Tibial artery (tissue), 4 donors: Measurements from ENCODE around the gene HSPA9.

Source experiments
- DNase-seq, 2 donors: peaks; one replicate each; pipeline ENCODE4 v3.0.0-alpha.2; 2019
- H3K27ac ChIP-seq, 2 donors: fragments of 200-600 bp; sonication (generic) in 1 of 2; 1 replicate in 1 of 2; 2 replicates in 1 of 2; pipeline ENCODE4 v1.5.1; 2018 to 2019; ENCODE audit warnings: mild to moderate bottlenecking in 1 of 2
- H3K27me3 ChIP-seq, 2 donors: fragments of 200-600 bp; sonication (generic) in 1 of 2; one replicate each; pipeline versions ENCODE4 v1.5.1 to v1.6.0; 2016 to 2019
- H3K36me3 ChIP-seq, 3 donors: fragments of 200-600 bp; sonication (generic) in 2 of 3; one replicate each; pipeline ENCODE4 v1.5.1; 2016 to 2019; ENCODE audit warnings: mild to moderate bottlenecking in 2 of 3
- H3K4me1 ChIP-seq, 4 donors: fragments of 200-600 bp; sonication (generic) in 2 of 4; 1 replicate in 3 of 4; 2 replicates in 1 of 4; pipeline ENCODE4 v1.5.1; 2016 to 2019
- H3K4me3 ChIP-seq, 2 donors: fragments of 200-600 bp; sonication (generic) in 1 of 2; 1 replicate in 1 of 2; 2 replicates in 1 of 2; pipeline ENCODE4 v1.5.1; 2018 to 2019; ENCODE audit warnings: mild to moderate bottlenecking in 2 of 2
- H3K9me3 ChIP-seq, 3 donors: fragments of 200-600 bp; sonication (generic) in 1 of 3; one replicate each; pipeline ENCODE4 v1.5.1; 2016 to 2019
- intact Hi-C: fragments of 100-400 bp; cut with DNase I; formaldehyde crosslinking; loops from one replicate; pipeline ENCODE4 v1.15.0; 2023; ENCODE audit warnings: low total_unique reads
- TF ChIP-seq, protein P1 (sequence below), 2 experiments: fragments of 200-600 bp in 1 of 2; fragments of 450-650 bp in 1 of 2; IDR thresholded peaks; one replicate each; pipeline ENCODE4 v1.5.1; 2017 to 2019; ENCODE audit warnings: antibody characterized with exemption in 2 of 2, mild to moderate bottlenecking in 1 of 2, moderate library complexity in 1 of 2

HSPA9 gene

DNA sequence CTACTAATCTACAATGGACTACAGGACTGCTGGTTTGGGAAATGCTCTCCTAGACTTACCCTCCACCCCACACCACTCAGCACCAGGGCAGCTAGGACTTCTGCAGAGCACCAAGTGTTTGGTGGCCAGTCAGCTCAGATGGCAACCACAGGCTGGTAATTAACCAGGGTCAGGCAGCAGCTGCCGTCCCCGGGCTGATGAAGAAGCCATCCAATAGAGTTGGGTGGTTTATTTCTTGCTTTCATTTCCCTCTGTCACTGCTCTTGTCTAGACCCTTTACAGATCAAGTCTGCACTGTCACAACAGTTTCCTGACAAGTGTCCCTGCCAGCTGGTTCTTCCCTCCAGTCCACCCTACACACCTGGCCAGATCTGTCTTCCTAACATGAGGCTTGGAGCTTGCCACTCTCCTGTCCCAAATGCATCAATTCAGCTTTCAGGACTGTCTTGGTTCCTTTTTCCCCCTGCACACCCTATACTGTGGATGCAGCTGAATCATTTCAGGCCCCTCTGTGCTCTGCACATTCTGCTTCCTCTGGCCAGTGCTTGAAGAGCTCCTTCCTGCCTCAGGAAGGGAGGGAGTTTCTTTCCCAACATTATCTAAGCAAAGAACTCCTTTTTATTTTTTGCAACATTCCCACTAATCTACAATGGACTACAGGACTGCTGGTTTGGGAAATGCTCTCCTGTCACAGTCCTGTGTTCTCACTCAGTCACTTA, 30.2 kb upstream of the HSPA9 start:
- no peak overlapping the region for H3K27ac ChIP-seq
- intact Hi-C loops, result no loop called here

DNA sequence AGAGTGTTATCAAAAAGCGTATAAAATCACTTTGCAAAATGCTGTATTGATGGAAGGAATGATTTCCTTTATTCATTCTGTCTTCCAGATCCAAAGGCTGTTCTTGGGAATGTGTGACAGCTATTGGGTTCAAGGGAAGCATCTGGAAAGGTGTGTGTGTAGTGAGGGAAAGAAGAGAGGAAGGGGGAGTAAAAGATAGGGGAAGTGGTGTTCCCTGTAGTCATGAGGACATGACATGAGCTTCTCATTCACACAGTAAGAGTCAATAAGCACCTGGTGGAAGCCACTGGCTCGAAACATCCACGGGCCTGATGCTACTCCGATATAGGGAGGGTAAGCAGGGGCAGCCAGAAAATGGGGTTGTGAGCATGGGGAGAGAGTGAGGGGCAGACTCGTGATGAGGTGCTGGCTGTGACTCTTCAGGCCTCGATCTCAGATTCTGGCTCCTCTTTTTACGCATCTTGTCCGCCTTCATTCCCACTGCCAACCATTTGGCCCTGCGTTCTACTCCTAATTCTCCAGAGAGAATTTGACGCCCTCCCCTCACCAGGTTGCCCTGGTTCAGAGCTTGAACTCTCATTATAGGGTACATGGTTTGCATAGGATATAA, 29.1 kb upstream of the HSPA9 start:
- H3K4me3 ChIP-seq, result no peak overlapping the region
- H3K4me1 ChIP-seq, result no peaks in the 10 kb centered on the region
- H3K27me3 ChIP-seq, result peaks cover 0 to 8% of the 10 kb centered on the region in 2 donors
- TF ChIP-seq, protein P1, sequence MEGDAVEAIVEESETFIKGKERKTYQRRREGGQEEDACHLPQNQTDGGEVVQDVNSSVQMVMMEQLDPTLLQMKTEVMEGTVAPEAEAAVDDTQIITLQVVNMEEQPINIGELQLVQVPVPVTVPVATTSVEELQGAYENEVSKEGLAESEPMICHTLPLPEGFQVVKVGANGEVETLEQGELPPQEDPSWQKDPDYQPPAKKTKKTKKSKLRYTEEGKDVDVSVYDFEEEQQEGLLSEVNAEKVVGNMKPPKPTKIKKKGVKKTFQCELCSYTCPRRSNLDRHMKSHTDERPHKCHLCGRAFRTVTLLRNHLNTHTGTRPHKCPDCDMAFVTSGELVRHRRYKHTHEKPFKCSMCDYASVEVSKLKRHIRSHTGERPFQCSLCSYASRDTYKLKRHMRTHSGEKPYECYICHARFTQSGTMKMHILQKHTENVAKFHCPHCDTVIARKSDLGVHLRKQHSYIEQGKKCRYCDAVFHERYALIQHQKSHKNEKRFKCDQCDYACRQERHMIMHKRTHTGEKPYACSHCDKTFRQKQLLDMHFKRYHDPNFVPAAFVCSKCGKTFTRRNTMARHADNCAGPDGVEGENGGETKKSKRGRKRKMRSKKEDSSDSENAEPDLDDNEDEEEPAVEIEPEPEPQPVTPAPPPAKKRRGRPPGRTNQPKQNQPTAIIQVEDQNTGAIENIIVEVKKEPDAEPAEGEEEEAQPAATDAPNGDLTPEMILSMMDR (IDR thresholded peaks at IDR 0.05), result no peak
- intact Hi-C loops, result no loop called here
- H3K9me3 ChIP-seq, result no peaks in the 10 kb centered on the region
- no peaks in the 10 kb centered on the region for H3K36me3 ChIP-seq
- H3K27ac ChIP-seq, result no peak overlapping the region
- peak in 1 of 2 donors; percentile 10 for DNase-seq

More for the DNA sequence above, 30.2 kb upstream of the HSPA9 start:
- DNase-seq, result peak in 1 of 2 donors; percentile 24
- Histone ChIP-seq H3K4me3 (no peak overlapping the region), H3K9me3 (no peaks in the 10 kb centered on the region), H3K36me3 (no peaks in the 10 kb centered on the region), H3K4me1 (peaks cover 0 to 10% (median under 1%) of the 10 kb centered on the region in 4 donors), H3K27me3 (peaks cover 0 to 11% of the 10 kb centered on the region in 2 donors)
- TF ChIP-seq, protein P1 (IDR thresholded peaks at IDR 0.05), result no peak

DNA sequence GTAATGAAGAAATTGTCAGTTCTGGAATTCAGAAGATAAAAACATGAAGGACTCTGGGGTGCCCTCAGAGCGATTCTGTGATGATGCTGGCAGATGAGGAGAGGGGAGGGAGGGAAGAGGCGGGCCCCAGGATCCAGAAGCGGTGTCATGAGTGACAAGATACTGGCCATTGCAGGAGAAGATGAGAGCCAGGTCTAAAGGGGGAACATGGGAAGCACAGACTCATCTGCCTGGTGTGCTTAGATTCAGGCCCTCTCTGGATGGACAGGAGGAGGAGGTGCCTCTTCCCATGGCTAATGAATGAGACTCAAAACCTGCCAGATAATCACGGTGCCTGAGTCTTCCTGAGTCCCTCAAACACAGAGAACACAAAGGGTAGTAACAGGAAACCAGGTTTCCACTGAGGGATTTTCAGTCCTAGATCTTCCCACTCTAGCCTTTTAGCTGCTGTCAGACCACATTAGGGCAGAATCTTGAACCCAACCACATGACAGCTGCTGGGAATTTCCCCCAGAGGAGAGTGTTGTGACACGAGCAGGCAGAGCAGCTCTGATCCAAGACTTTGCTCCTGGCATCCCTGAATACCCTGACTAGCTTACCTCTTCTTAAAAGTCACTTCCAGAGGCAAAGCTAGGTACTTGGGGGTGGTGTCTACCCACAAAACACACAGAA, 28.2 kb upstream of the HSPA9 start:
- intact Hi-C loops, result no loop called here
- DNase-seq, result peak in 1 of 2 donors; percentile 17
- TF ChIP-seq, protein P1 (IDR thresholded peaks at IDR 0.05), result no peak
- no peaks in the 10 kb centered on the region for H3K36me3 ChIP-seq
- H3K4me3 ChIP-seq, result no peak overlapping the region
- no peak overlapping the region for H3K27ac ChIP-seq
- H3K27me3 ChIP-seq, result peaks cover 0 to 8% of the 10 kb centered on the region in 2 donors
- no peaks in the 10 kb centered on the region for H3K9me3 ChIP-seq
- no peaks in the 10 kb centered on the region for H3K4me1 ChIP-seq

DNA sequence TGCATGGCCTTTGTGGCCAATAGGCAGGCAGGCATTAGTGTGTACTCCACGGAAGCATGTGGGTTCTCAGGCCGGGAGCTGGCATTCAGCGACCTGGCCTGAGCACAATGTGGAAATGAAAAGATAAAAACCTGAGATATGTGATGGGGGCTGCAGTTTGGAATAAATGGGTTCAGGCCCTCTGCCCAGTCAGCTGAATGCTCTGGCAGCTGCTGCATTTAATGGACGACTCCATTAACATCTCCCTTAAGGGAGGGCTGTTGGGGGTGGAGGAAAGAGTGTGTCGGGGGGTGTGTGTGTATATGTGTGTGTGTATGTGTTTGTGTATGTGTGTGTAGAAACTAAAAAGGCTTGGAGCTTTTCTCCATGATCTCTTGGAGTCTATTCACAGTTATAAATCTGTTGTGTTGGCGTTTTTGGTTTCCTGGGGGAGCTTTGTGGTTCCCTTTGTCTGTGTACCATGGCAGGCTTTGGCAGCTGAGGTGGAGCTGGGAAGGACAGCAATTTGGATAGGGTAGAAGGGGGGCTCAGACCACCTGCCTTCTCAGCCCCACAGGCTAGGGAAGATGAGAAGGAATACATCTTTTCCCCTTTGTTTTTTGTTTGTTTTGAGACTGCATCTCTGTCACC, 27.3 kb upstream of the HSPA9 start:
- no peaks in the 10 kb centered on the region for H3K36me3 ChIP-seq
- DNase-seq, result peak in 1 of 2 donors; percentile 38
- no peak overlapping the region for H3K4me3 ChIP-seq
- no peaks in the 10 kb centered on the region for H3K9me3 ChIP-seq
- H3K27me3 ChIP-seq, result peaks cover 0 to 8% of the 10 kb centered on the region in 2 donors
- no peaks in the 10 kb centered on the region for H3K4me1 ChIP-seq
- TF ChIP-seq, protein P1 (IDR thresholded peaks at IDR 0.05), result no peak
- no peak overlapping the region for H3K27ac ChIP-seq
- intact Hi-C loops, result no loop called here

DNA sequence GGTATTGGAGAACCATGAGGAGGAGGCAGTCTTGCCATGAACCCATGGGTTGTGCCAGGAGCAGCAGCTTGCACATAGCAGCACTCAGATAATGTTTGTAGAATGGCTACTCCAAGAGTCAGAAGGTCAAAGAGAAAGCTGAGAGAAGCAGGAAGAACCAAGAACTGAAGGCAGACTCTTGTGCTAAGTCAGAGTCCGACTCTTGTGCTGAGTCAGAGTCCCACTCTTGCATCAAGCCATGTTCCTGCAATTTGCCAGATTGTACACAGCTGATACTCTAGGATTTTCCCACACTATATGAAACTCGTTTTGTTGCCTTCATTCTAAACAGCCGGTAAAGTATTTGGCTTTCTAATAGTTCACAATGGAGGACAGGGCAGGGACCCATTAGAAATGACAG, 26.2 kb upstream of the HSPA9 start:
- Histone ChIP-seq H3K27ac (no peak overlapping the region), H3K27me3 (peaks cover 0 to 8% of the 10 kb centered on the region in 2 donors), H3K9me3 (no peaks in the 10 kb centered on the region), H3K4me1 (no peaks in the 10 kb centered on the region), H3K4me3 (no peak overlapping the region), H3K36me3 (no peaks in the 10 kb centered on the region)
- DNase-seq, result peak in 1 of 2 donors; percentile 53
- TF ChIP-seq, protein P1 (IDR thresholded peaks at IDR 0.05), result no peak
- intact Hi-C loops, result no loop called here
